HCT116 (cell line): ENCODE measurements around the gene SLC66A2. TPM values are rescaled to one million over a fixed set of nuclear protein-coding genes. Genes with fewer than 3 reads are reported as not detected.

Experiments used
- ATAC-seq: fragments of 200-7000 bp; cut with Tn5 transposase; 2 replicates; pipeline ENCODE4 v1.9.1; 2020; ENCODE audit warnings: mild to moderate bottlenecking, moderate library complexity
- BruUV-seq: library from RNA; stranded (reverse); fragments of 400-500 nt; replicated peaks from 2 replicates; lab custom pipeline; 2021; lab: Mats Ljungman, UMichigan
- CTCF ChIA-PET: fragments of 300-600 bp; sonication (Branson Sonifier 250); formaldehyde crosslinking; loops from one replicate; lab custom pipeline; 2021; ENCODE audit warnings: antibody characterized with exemption; lab: Charles Lee
- POLR2A ChIA-PET: fragments of 300-600, 350-600 bp; sonication (Branson Sonifier 250); formaldehyde crosslinking; loops from one replicate; lab custom pipeline; 2021; ENCODE audit warnings: antibody characterized with exemption; lab: Charles Lee
- RAD21 ChIA-PET, 2 experiments: fragments of 300-600 bp; sonication (Branson Sonifier 250); formaldehyde crosslinking; loops; one replicate each; lab custom pipeline; 2023; ENCODE audit warnings: low total read pairs in 2 of 2; ENCODE audit not compliant: uncharacterized antibody in 2 of 2, unreplicated experiment in 2 of 2, low non-redundant PET in 1 of 2; lab: Charles Lee
- DNase-seq: peaks from one replicate; pipeline ENCODE4 v3.0.0-alpha.2; 2010; ENCODE audit warnings: low read depth, low spot score
- H2AFZ ChIP-seq: fragments of 200-600 bp; shearing (Covaris generic), sonication (generic); 2 replicates; pipeline ENCODE4 v1.6.1; 2017; ENCODE audit warnings: low read depth, mixed run types, mixed read lengths, antibody characterized with exemption, low read length; ENCODE audit not compliant: poor library complexity, severe bottlenecking
- H3K27ac ChIP-seq: 2 replicates; pipeline ENCODE4 v1.5.1; 2012; ENCODE audit warnings: low read depth, low read length
- H3K27me3 ChIP-seq: fragments of 200-600 bp; sonication (generic); 2 replicates; pipeline ENCODE4 v1.6.1; 2016; ENCODE audit warnings: mixed run types, low read length, mixed read lengths; ENCODE audit not compliant: insufficient read depth
- H3K36me3 ChIP-seq, 2 experiments: fragments of 200-500 bp in 1 of 2; fragments of 200-600 bp in 1 of 2; sonication (Bioruptor generic) in 1 of 2; sonication (generic) in 1 of 2; 2 replicates each; pipeline versions ENCODE4 v1.5.1 to v1.6.1; 2014 to 2016; ENCODE audit warnings: low read length in 2 of 2, inconsistent platforms in 1 of 2, mixed read lengths in 1 of 2, mixed run types in 1 of 2; ENCODE audit not compliant: insufficient read depth in 2 of 2, control insufficient read depth in 1 of 2
- H3K4me1 ChIP-seq, 2 experiments: fragments of 200-600 bp in 1 of 2; sonication (generic) in 1 of 2; 2 replicates each; pipeline versions ENCODE4 v1.5.1 to v1.6.1; 2012 to 2017; ENCODE audit warnings: low read length in 2 of 2, inconsistent platforms in 1 of 2, mild to moderate bottlenecking in 1 of 2, mixed read lengths in 1 of 2, mixed run types in 1 of 2, moderate library complexity in 1 of 2; ENCODE audit not compliant: insufficient read depth in 2 of 2, control insufficient read depth in 1 of 2
- H3K4me2 ChIP-seq: fragments of 200-600 bp; sonication (generic); 2 replicates; pipeline ENCODE4 v1.6.1; 2017; ENCODE audit warnings: mixed run types, low read length, mixed read lengths
- H3K4me3 ChIP-seq, 2 experiments: fragments of 200-600 bp in 1 of 2; sonication (generic) in 1 of 2; replicated peaks in 1 of 2; 2 replicates each; pipeline ENCODE4 v1.5.1; 2011 to 2016; ENCODE audit warnings: low read length in 2 of 2, control low read depth in 1 of 2, low read depth in 1 of 2, mild to moderate bottlenecking in 1 of 2, mixed read lengths in 1 of 2, mixed run types in 1 of 2
- H3K79me2 ChIP-seq: fragments of 200-600 bp; sonication (generic); 2 replicates; pipeline ENCODE4 v1.6.1; 2017; ENCODE audit warnings: mild to moderate bottlenecking, mixed run types, low read length, moderate library complexity, mixed read lengths; ENCODE audit not compliant: insufficient read depth
- H3K9ac ChIP-seq: fragments of 200-600 bp; sonication (generic); 2 replicates; pipeline ENCODE4 v1.6.1; 2016; ENCODE audit warnings: low read length, mixed read lengths
- H3K9me2 ChIP-seq: fragments of 200-600 bp; sonication (generic), shearing (Covaris generic); 2 replicates; pipeline ENCODE4 v1.6.1; 2017; ENCODE audit warnings: mixed run types, mild to moderate bottlenecking, moderate library complexity; ENCODE audit not compliant: insufficient read depth
- H3K9me3 ChIP-seq, 2 experiments: fragments of 200-500 bp in 1 of 2; fragments of 200-600 bp in 1 of 2; sonication (Bioruptor generic) in 1 of 2; sonication (generic) in 1 of 2; 2 replicates each; pipeline ENCODE4 v1.6.1; 2014 to 2017; ENCODE audit warnings: low read length in 2 of 2, mixed read lengths in 2 of 2, inconsistent platforms in 1 of 2, low read depth in 1 of 2, mild to moderate bottlenecking in 1 of 2, mixed run types in 1 of 2, moderate library complexity in 1 of 2; ENCODE audit not compliant: control insufficient read depth in 1 of 2, insufficient read depth in 1 of 2
- H4K20me1 ChIP-seq: fragments of 200-600 bp; sonication (generic), shearing (Covaris generic); 2 replicates; pipeline ENCODE4 v1.6.1; 2017; ENCODE audit warnings: mixed run types, mild to moderate bottlenecking, moderate library complexity; ENCODE audit not compliant: insufficient read depth
- CBX3 ChIP-seq: IDR thresholded peaks from 2 replicates; pipeline ENCODE4 v1.6.1; 2012; ENCODE audit warnings: low read depth
- CEBPB ChIP-seq: IDR thresholded peaks from 2 replicates; pipeline ENCODE4 v1.6.1; 2012; ENCODE audit warnings: low read depth
- CTCF ChIP-seq, 3 experiments: fragments of 200-600 bp in 1 of 3; sonication (generic) in 1 of 3; IDR thresholded peaks in 2 of 3; conservative IDR thresholded peaks in 1 of 3; 2 replicates each; pipeline ENCODE4 v1.5.1; 2012 to 2017; ENCODE audit warnings: low read depth in 2 of 3, low read length in 2 of 3, antibody characterized with exemption in 1 of 3, borderline replicate concordance in 1 of 3, control low read depth in 1 of 3, mild to moderate bottlenecking in 1 of 3, mixed read lengths in 1 of 3, mixed run types in 1 of 3, moderate library complexity in 1 of 3; ENCODE audit not compliant: insufficient read depth in 1 of 3
- EGR1 ChIP-seq: IDR thresholded peaks from 2 replicates; pipeline ENCODE4 v1.6.1; 2012; ENCODE audit warnings: low read depth
- ELF1 ChIP-seq: IDR thresholded peaks from 2 replicates; pipeline ENCODE4 v1.6.1; 2012; ENCODE audit warnings: low read depth, borderline replicate concordance
- EZH2 ChIP-seq: fragments of 200-600 bp; sonication (generic); IDR thresholded peaks from 2 replicates; pipeline ENCODE4 v1.6.1; 2017; ENCODE audit warnings: antibody characterized with exemption, mixed run types
- EZH2phosphoT487 ChIP-seq: fragments of 200-600 bp; IDR thresholded peaks from 2 replicates; pipeline ENCODE4 v1.6.1; 2018; ENCODE audit warnings: antibody characterized with exemption, borderline replicate concordance
- JUND ChIP-seq: IDR thresholded peaks from 2 replicates; pipeline ENCODE4 v1.6.1; 2012
- POLR2A ChIP-seq: IDR thresholded peaks from 2 replicates; pipeline ENCODE4 v1.7.0; 2011; ENCODE audit warnings: borderline replicate concordance; ENCODE audit not compliant: insufficient read depth, insufficient read length; ENCODE audit errors: extremely low read depth
- POLR2AphosphoS5 ChIP-seq: IDR thresholded peaks from 2 replicates; pipeline ENCODE4 v1.6.1; 2011; ENCODE audit warnings: mild to moderate bottlenecking, low read depth, low read length, moderate library complexity
- SP1 ChIP-seq: IDR thresholded peaks from 2 replicates; pipeline ENCODE4 v1.6.1; 2012; ENCODE audit warnings: low read depth
- SRF ChIP-seq: IDR thresholded peaks from 2 replicates; pipeline ENCODE4 v1.6.1; 2012; ENCODE audit warnings: low read depth
- YY1 ChIP-seq: IDR thresholded peaks from 2 replicates; pipeline ENCODE4 v1.6.1; 2011; ENCODE audit warnings: low read length, low read depth, moderate library complexity, mild to moderate bottlenecking; ENCODE audit not compliant: insufficient replicate concordance; ENCODE audit errors: extremely low read depth
- ZFX ChIP-seq: fragments of 450-650 bp; IDR thresholded peaks from 2 replicates; pipeline ENCODE4 v1.6.1; 2017
- intact Hi-C: fragments of 100-400 bp; cut with micrococcal nuclease; formaldehyde crosslinking; loops from 2 replicates; pipeline ENCODE4 v1.10.0; 2022
- total RNA-seq: library from RNA; stranded (reverse); gene quantifications from one replicate; pipeline ENCODE4 v1.2.1, GENCODE V29; 2021; ENCODE audit not compliant: unreplicated experiment
- TF ChIP-seq, protein P1 (sequence below): IDR thresholded peaks from 2 replicates; pipeline ENCODE4 v1.6.1; 2012
- TF ChIP-seq, protein P2 (sequence below): IDR thresholded peaks from 2 replicates; pipeline ENCODE4 v1.6.1; 2012

The SLC66A2 gene
- total RNA-seq, 1 experiment from 2014 or later: 44.9 TPM

DNA sequence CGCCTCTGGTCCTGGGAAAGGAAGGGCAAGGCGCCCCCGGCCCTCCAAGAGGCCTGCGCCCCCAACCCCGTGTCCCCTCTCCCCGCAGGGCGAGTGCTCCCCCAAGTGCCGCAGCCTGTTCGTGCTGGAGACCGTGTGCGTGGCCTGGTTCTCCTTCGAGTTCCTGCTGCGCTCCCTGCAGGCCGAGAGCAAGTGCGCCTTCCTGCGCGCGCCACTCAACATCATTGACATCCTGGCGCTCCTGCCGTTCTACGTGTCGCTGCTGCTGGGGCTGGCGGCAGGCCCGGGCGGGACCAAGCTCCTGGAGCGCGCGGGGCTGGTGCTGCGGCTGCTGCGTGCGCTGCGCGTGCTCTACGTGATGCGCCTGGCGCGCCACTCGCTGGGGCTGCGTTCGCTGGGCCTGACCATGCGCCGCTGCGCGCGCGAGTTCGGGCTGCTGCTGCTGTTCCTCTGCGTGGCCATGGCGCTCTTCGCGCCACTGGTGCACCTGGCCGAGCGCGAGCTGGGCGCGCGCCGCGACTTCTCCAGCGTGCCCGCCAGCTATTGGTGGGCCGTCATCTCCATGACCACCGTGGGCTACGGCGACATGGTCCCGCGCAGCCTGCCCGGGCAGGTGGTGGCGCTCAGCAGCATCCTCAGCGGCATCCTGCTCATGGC lies 52.4 kb downstream of the SLC66A2 start:
- Histone ChIP-seq H3K4me3 (no peak overlapping the region), H3K9me3 (peaks cover 15 to 31% of the 10 kb centered on the region in 2 experiments; a peak in 2 of 4 replicates), H3K36me3 (0 out of 4 replicates have a peak, but pooled peaks cover 0 to 10% of the 10 kb centered on the region in 2 experiments), H3K27ac (no peak overlapping the region), H3K4me1 (no peaks in the 10 kb centered on the region), H3K9me2 (no peaks in the 10 kb centered on the region), H3K79me2 (no peaks in the 10 kb centered on the region), H3K27me3 (no peaks in the 10 kb centered on the region), H4K20me1 (no peaks in the 10 kb centered on the region), H2AFZ (no peak overlapping the region), H3K4me2 (no peak overlapping the region), H3K9ac (no peak overlapping the region)
- CTCF ChIA-PET: no interaction called here
- TF ChIP-seq EZH2: no peak
- TF ChIP-seq CBX3: no peak
- TF ChIP-seq SRF: no peak
- TF ChIP-seq, protein P1, sequence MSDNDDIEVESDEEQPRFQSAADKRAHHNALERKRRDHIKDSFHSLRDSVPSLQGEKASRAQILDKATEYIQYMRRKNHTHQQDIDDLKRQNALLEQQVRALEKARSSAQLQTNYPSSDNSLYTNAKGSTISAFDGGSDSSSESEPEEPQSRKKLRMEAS: no peak
- no peak for TF ChIP-seq EGR1
- TF ChIP-seq CTCF (IDR thresholded peaks at IDR 0.05 in 2 of 3, conservative IDR thresholded peaks at IDR 0.05 in 1 of 3; ENCODE audit: borderline replicate concordance in 1 of 3, insufficient read depth in 1 of 3, low read depth in 2 of 3, low read length in 2 of 3): no peak
- TF ChIP-seq, protein P2, sequence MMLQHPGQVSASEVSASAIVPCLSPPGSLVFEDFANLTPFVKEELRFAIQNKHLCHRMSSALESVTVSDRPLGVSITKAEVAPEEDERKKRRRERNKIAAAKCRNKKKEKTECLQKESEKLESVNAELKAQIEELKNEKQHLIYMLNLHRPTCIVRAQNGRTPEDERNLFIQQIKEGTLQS: no peak
- TF ChIP-seq POLR2AphosphoS5: no peak
- no peak for TF ChIP-seq SP1
- no peak for TF ChIP-seq YY1
- TF ChIP-seq ELF1: no peak
- no peak for TF ChIP-seq CEBPB
- TF ChIP-seq ZFX: no peak
- no peak for TF ChIP-seq POLR2A
- no peak for TF ChIP-seq EZH2phosphoT487
- TF ChIP-seq JUND: no peak
- intact Hi-C loops: no loop called here
- POLR2A ChIA-PET: no interaction called here
- DNase-seq (no peak), ATAC-seq (no peak)
- no TSS peak for BruUV-seq
- RAD21 ChIA-PET: no interaction called here
